Adrenal gland (tissue), 12 donors: Measurements from ENCODE around the gene FOXP3. TPM values are rescaled to one million over a fixed set of nuclear protein-coding genes. Genes with fewer than 3 reads are reported as not detected.

Source experiments
- DNase-seq, 7 donors: peaks; one replicate each; pipeline ENCODE4 v3.0.0-alpha.2; 2019 to 2020
- H3K27ac ChIP-seq, 5 donors: fragments of 200-600 bp; sonication (generic) in 4 of 5; 1 replicate in 3 of 5; 2 replicates in 2 of 5; pipeline versions ENCODE4 v1.5.1 to v1.8.0; 2016 to 2020; ENCODE audit warnings: mild to moderate bottlenecking in 1 of 5
- H3K27me3 ChIP-seq: fragments of 200-600 bp; 2 replicates; pipeline ENCODE4 v1.8.0; 2021
- H3K36me3 ChIP-seq, 2 donors: fragments of 200-600 bp; replicated peaks in 1 of 2; 1 replicate in 1 of 2; 2 replicates in 1 of 2; pipeline versions ENCODE4 v1.5.1 to v1.8.0; 2018 to 2022
- H3K4me1 ChIP-seq, 2 donors: fragments of 200-600 bp; replicated peaks in 1 of 2; 1 replicate in 1 of 2; 2 replicates in 1 of 2; pipeline versions ENCODE4 v1.5.1 to v1.8.0; 2018 to 2021
- H3K4me3 ChIP-seq, 4 donors: fragments of 200-600 bp; sonication (generic) in 3 of 4; one replicate each; pipeline ENCODE4 v1.5.1; 2016 to 2018
- H3K9me3 ChIP-seq, 3 donors: fragments of 200-600 bp; sonication (generic) in 1 of 3; replicated peaks in 1 of 3; 1 replicate in 2 of 3; 2 replicates in 1 of 3; pipeline versions ENCODE4 v1.5.1 to v1.8.0; 2016 to 2021
- POLR2A ChIP-seq, 2 donors: fragments of 450-650 bp; IDR thresholded peaks; one replicate each; pipeline ENCODE4 v1.6.1; 2017; ENCODE audit warnings: antibody characterized with exemption in 2 of 2, mild to moderate bottlenecking in 2 of 2, moderate library complexity in 1 of 2
- WGBS, 4 donors: extraction: QIAGEN DNeasy Blood & Tissue Kit in 2 of 4; methylation state at CpG; one replicate each; pipeline versions ENCODE4 v1.1.5 to v1.1.7; 2013 to 2017; 5-methylcytosine and 5-hydroxymethylcytosine counted together
- intact Hi-C, 2 donors: fragments of 100-400 bp; cut with DNase I; formaldehyde crosslinking; loops; one replicate each; pipeline versions ENCODE4 v1.14.1 to v1.15.0; 2022 to 2023
- polyA plus RNA-seq, 3 donors: library from polyadenylated mRNA; stranded (reverse); fragments of 200-250 nt in 2 of 3; fragments of 350-450 nt in 1 of 3; fragmentation: Illumina TruSeq in 1 of 3; extraction: RNeasy Lipid Tissue Mini Kit (QIAGEN cat#74804) in 1 of 3; gene quantifications; one replicate each; pipeline ENCODE4 v1.2.3, GENCODE V29; 2013 to 2014
- total RNA-seq, 9 donors: library from RNA; depleted of rRNA in 4 of 9; stranded (reverse); fragments of >200 nt in 4 of 9; fragments of 120-200 nt in 1 of 9; fragmentation: NEBNext Ultra II Directional in 1 of 9; extraction: Animal tissue kit (Norgen Biotek cat#: 25700) in 1 of 9; gene quantifications; one replicate each; pipeline versions ENCODE4 v1.1.0 to v1.2.4, GENCODE V29; 2013 to 2023
- TF ChIP-seq, protein P1 (sequence below), 6 experiments: fragments of 450-650 bp in 4 of 6; fragments of 200-600 bp in 2 of 6; sonication (generic) in 1 of 6; IDR thresholded peaks; 1 replicate in 5 of 6; 2 replicates in 1 of 6; pipeline versions ENCODE4 v1.5.1 to v1.8.0; 2016 to 2021; ENCODE audit warnings: antibody characterized with exemption in 6 of 6, mild to moderate bottlenecking in 2 of 6, moderate library complexity in 1 of 6
- donor health status: healthy with polysubstance abuse.
- donor health status: Bipolar disorder and iron deficiency.
- donor health status: DM: yes; HTN: yes; CAD: no.
- donor health status: DM: no; HTN: no; CAD: no.
- donor health status: DM: no; HTN: no; CAD: no.
- donor health status: DM: yes; HTN: yes; CAD: no.

FOXP3 gene
- total and polyA plus RNA-seq, 12 donors: 0.14 to 0.53 (median 0.26) TPM; not detected in 4

DNA sequence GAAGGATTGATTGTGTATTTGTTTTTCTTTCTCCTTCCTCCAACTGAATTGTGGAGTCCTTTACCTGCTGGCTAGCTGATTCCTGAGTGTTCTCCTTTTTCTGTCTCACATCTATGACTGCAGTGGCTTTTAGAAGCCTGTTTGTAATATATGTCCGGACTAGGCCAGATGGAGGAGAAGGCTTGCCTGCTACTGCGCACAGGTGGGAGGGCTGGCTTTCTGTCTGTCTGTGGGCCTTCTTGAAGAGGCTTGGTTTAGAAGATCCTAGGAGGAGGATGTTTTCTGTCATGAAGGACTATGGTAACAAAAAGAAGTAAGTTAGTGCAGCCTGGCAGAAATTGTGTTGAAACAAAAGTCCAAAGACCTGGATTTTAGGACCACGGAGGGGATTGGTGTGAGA lies 13.6 kb upstream of the FOXP3 start:
- Histone ChIP-seq H3K4me1 (no peaks in the 10 kb centered on the region), H3K27me3 (no peaks in the 10 kb centered on the region), H3K36me3 (no peaks in the 10 kb centered on the region), H3K27ac (no peak overlapping the region), H3K9me3 (no peaks in the 10 kb centered on the region), H3K4me3 (no peak overlapping the region)
- TF ChIP-seq POLR2A (IDR thresholded peaks at IDR 0.05): no peak
- TF ChIP-seq, protein P1, sequence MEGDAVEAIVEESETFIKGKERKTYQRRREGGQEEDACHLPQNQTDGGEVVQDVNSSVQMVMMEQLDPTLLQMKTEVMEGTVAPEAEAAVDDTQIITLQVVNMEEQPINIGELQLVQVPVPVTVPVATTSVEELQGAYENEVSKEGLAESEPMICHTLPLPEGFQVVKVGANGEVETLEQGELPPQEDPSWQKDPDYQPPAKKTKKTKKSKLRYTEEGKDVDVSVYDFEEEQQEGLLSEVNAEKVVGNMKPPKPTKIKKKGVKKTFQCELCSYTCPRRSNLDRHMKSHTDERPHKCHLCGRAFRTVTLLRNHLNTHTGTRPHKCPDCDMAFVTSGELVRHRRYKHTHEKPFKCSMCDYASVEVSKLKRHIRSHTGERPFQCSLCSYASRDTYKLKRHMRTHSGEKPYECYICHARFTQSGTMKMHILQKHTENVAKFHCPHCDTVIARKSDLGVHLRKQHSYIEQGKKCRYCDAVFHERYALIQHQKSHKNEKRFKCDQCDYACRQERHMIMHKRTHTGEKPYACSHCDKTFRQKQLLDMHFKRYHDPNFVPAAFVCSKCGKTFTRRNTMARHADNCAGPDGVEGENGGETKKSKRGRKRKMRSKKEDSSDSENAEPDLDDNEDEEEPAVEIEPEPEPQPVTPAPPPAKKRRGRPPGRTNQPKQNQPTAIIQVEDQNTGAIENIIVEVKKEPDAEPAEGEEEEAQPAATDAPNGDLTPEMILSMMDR (IDR thresholded peaks at IDR 0.05): no peak
- 86 to 100% (median 90%) methylated on average over 3 of the region's 3 CpGs for WGBS, 4 donors
- DNase-seq: no peak
- intact Hi-C loops: no loop called here

DNA sequence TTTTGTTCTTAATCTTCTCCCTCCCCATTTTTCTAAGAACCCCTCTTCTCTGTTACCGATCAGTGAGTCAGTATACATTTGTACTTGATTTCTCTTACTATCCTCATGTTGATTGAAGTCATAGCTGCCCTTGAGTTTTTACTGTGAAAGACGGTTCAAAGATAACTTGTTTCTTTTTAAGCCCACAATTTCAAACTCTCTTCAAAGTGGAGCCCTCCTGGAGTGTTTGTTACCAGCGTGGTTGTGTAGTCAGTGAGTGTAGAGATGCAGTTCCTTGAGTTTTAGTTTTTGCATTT lies 13.0 kb upstream of the FOXP3 start:
- H3K4me3 ChIP-seq: no peak overlapping the region
- no peaks in the 10 kb centered on the region for H3K36me3 ChIP-seq
- peak overlapping the region in 1 of 5 donors; percentile 52 for H3K27ac ChIP-seq
- WGBS, 4 donors: 28 to 57% (median 46%) methylated on average over 3 of the region's 3 CpGs
- DNase-seq: no peak
- TF ChIP-seq POLR2A (IDR thresholded peaks at IDR 0.05): no peak
- TF ChIP-seq, protein P1 (IDR thresholded peaks at IDR 0.05): no peak
- no peaks in the 10 kb centered on the region for H3K9me3 ChIP-seq
- H3K4me1 ChIP-seq: no peaks in the 10 kb centered on the region
- intact Hi-C loops: no loop called here
- H3K27me3 ChIP-seq: no peaks in the 10 kb centered on the region

DNA sequence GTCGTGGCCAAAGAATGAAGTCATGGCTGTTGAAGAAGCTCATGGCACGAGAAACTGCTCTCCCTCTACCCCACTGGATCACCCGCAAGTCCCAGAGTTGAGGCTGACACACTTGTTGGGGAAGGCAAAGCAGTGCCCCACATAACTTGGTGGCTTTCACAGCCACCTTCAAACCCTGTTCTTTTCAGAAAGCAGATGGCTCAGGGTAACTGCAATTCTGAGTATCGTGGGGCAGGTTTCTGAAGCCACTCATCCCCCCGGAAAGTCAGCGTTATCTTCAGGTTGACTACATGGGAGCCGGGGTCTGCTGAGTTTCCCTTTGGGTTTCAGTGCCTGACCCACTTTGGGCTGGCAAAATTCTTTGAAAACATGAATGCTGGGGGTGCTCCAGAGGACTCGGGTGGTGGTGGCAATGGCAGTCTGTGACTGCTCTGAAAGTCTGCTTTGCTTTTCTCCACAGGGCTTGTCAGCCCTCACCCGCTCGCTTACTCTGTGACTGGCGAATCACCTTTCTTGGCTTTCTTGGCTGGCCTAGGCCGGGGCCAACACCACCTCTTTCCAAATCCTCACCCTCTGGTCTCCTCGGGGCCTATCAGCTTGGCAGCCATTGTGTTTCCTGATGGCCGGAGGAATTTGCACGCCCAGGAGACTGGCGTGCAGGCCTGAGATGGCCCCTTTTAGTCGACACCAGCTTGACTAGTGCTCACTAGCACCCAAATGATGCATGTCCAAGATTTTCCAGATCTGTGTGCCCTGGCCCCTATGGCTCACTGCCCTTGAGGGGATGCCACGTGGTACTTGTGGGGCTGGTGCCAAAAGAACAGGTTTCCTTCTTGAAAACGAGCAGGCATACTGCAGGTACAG lies 12.4 kb upstream of the FOXP3 start:
- no peaks in the 10 kb centered on the region for H3K9me3 ChIP-seq
- no peaks in the 10 kb centered on the region for H3K36me3 ChIP-seq
- H3K27me3 ChIP-seq: no peaks in the 10 kb centered on the region
- 59 to 69% (median 63%) methylated on average over 8 to 19 of the region's 19 CpGs for WGBS, 4 donors
- peak in 5 of 7 donors; percentile 33 to 56 (median 41) for DNase-seq
- no peak overlapping the region for H3K4me3 ChIP-seq
- TF ChIP-seq, protein P1 (IDR thresholded peaks at IDR 0.05): no peak
- H3K4me1 ChIP-seq: peaks cover 0 to under 1% of the 10 kb centered on the region in 2 donors
- intact Hi-C loops: no loop called here
- H3K27ac ChIP-seq: peak overlapping the region in 3 of 5 donors; percentile 7 to 52 (median 34)

DNA sequence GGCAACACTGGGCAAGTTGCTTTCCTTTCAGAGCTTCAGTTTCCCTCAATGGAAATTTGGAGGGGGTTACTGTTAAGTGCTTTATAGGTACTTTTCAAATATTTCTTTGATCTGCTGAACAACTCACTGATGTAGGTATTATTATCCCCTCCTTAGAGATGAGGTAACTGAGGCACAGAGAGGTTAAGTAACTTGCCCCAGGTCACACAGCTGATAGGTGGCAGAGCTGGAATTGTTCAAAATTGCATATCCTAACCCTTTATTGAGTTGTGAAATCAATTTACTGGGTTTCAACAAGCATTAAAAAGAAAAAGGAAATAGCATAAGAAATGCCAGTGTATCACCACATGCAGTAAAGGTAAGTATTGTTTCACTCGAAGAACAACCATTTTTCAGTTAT lies 11.7 kb upstream of the FOXP3 start:
- 65 to 82% (median 80%) methylated on average over 1 of the region's 1 CpG for WGBS, 4 donors
- no peaks in the 10 kb centered on the region for H3K36me3 ChIP-seq
- DNase-seq: no peak
- no peaks in the 10 kb centered on the region for H3K9me3 ChIP-seq
- no peak overlapping the region for H3K4me3 ChIP-seq
- no peaks in the 10 kb centered on the region for H3K27me3 ChIP-seq
- peaks cover 0 to 7% of the 10 kb centered on the region in 2 donors for H3K4me1 ChIP-seq
- intact Hi-C loops: no loop called here
- TF ChIP-seq, protein P1 (IDR thresholded peaks at IDR 0.05): no peak
- no peak for TF ChIP-seq POLR2A (IDR thresholded peaks at IDR 0.05)
- no peak overlapping the region for H3K27ac ChIP-seq
